Activated CD8-positive, alpha-beta memory T cell treated with anti-CD3 and anti-CD28 coated beads, Interleukin-2, amount 50 U/mL, for 1 hour (primary cell): Measurements from ENCODE around the gene PDE6A.
"Not testable (repeated sequence)": the region's sequence is repeated elsewhere in the genome, so short reads cannot be mapped to it uniquely, and the experiment has no call there.

Experiments used
- DNase-seq: peaks from one replicate; pipeline ENCODE4 v3.0.0-alpha.2; 2020; ENCODE audit errors: extremely low read depth

Gene PDE6A

GRCh38 chr5:149951138-149951749 is 6.7 kb upstream of the PDE6A start:
- DNase-seq = no peak

GRCh38 chr5:149948993-149949392 is 4.4 kb upstream of the PDE6A start:
- DNase-seq = no peak

GRCh38 chr5:149946118-149946517 is 1.5 kb upstream of the PDE6A start:
- no peak for DNase-seq

- DNase-seq = not testable (repeated sequence)
These were observed 1.2 kb downstream of the PDE6A start for GRCh38 chr5:149943177-149943949.

- not testable (repeated sequence) for DNase-seq
These were observed 1.8 kb downstream of the PDE6A start for GRCh38 chr5:149942741-149943169.

GRCh38 chr5:149942199-149942598 is 2.4 kb downstream of the PDE6A start:
- DNase-seq = no peak

- DNase-seq = no peak
These were observed 2.8 kb downstream of the PDE6A start for GRCh38 chr5:149941795-149942194.

GRCh38 chr5:149940941-149941644 is 3.5 kb downstream of the PDE6A start:
- DNase-seq = no peak

GRCh38 chr5:149940077-149940574 is 4.5 kb downstream of the PDE6A start:
- DNase-seq = no peak

GRCh38 chr5:149939546-149939945 is 5.0 kb downstream of the PDE6A start:
- no peak for DNase-seq

- DNase-seq = no peak
These were observed 5.7 kb downstream of the PDE6A start for GRCh38 chr5:149938791-149939358.

DNA sequence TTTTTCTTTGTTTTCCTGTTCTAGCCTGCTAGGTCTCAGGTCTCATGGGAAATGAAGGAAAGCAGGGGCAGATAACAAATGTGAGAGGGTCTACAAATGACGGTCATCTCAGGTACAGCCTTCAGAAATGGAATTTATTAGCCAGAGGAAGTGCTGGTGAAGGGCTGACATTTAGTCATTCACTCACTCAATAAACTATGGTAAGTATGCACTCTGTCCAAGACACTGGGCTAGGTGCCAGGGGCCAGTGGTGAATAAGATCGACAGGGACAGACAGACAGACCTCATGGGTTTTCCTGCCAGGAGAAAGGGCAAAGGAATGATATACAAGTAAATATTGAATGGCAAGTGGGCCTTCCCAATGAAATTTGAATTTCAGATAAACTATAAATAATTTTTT is 6.3 kb downstream of the PDE6A start:
- no peak for DNase-seq

- DNase-seq = no peak
These were observed 7.0 kb downstream of the PDE6A start for GRCh38 chr5:149937610-149938009.

GRCh38 chr5:149936700-149937091 is 7.9 kb downstream of the PDE6A start:
- no peak for DNase-seq

GRCh38 chr5:149936044-149936699 is 8.4 kb downstream of the PDE6A start:
- DNase-seq = no peak

DNA sequence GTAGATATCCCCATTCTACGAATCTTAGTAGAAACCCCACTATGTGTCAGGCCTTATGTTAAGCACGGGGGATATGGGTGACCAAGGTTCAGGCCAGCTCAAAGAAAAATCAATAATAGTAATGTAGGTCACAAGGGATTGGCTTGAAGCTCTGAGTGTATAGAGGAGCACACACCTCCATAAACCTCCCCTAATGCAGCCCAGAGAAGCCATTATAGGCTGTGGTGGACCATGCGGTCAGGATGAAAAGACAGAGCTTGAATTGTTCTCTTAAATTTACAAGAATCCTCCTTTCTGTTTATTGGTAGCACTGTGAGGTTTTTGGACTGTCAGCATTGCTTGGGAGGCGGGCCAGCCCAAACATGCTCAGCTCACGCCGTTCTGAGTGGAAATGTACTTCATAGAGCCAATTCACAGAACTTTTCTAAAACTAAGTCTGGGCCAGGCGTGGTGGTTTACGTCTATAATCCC is 9.1 kb downstream of the PDE6A start:
- no peak for DNase-seq

GRCh38 chr5:149932445-149933350 is 11.9 kb downstream of the PDE6A start:
- DNase-seq = no peak

DNA sequence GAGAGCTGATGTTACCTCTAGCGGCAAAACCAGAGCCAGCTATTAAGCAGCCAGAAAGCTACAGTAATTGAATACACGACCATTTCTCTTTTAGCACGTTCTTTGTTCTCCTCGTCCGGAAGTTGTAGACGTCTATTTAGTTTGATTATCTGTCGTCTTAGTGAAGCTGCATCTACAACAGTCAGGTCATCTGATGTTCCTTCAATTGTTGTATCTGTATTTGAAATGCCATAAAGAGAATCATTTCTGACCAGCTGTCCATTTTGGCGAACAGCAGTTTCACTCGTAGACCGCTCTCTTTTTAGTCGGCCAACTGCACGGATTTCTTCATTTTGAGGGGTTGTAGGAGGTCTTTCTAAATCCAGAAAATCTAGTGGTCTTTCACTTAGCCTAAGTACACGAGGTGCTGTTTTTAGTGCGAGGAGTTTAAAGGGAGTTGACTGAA is 12.6 kb downstream of the PDE6A start:
- DNase-seq = no peak

DNA sequence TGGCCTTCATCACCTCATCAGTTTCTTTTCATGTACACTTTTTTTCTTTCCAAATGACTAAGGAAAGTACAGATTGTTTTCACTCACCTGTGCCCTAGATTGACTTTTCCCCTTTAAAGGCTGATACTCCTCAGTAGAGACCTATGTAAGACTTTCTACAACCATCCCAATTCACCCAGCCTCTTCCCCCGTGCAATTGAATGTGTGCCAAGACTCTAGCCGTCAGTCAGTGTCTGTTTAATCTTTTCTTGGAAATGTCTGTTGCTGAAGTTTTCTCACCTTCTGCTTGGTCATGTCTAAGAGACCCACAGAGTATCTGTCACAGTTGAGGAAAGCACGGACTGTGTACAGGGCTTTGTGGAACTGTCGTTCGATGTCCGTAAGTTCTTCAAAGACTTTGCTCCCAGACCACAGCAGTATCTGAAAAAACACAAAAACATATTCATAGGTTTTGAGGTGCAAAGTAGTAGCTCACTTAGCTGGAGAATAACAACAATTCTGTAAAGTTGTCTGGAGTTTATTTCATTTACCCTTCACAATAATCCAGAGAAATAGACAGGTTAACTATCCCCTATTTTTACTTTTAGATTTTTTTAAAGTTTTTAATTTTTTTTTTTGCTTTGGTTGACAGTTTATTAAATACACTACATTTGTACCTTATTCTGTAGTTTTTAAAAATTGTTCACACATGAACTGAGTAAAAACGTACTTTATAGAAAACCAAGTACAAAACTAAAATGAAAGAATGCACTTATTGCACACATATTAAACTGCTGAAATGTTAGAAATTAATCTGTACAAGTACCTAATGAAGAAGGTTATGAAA is 13.6 kb downstream of the PDE6A start:
- no peak for DNase-seq
